Esophagus squamous epithelium (tissue), 5 donors: ENCODE measurements around the gene GPR137. TPM values are rescaled to one million over a fixed set of nuclear protein-coding genes. Genes with fewer than 3 reads are reported as not detected.

Experiments
- DNase-seq: peaks from one replicate; lab custom pipeline; 2025; lab: John Stamatoyannopoulos, UW
- H3K27ac ChIP-seq, 4 donors: fragments of 200-600 bp; sonication (generic); one replicate each; pipeline ENCODE4 v1.5.1; 2016 to 2019; ENCODE audit warnings: mild to moderate bottlenecking in 1 of 4
- H3K27me3 ChIP-seq, 4 donors: fragments of 200-600 bp; sonication (generic); 1 replicate in 3 of 4; 2 replicates in 1 of 4; pipeline versions ENCODE4 v1.5.1 to v1.6.0; 2017 to 2021; ENCODE audit warnings: antibody characterized with exemption in 1 of 4
- H3K36me3 ChIP-seq, 3 donors: fragments of 200-600 bp; sonication (generic); one replicate each; pipeline ENCODE4 v1.5.1; 2016 to 2019
- H3K4me1 ChIP-seq, 3 donors: fragments of 200-600 bp; sonication (generic); one replicate each; pipeline ENCODE4 v1.5.1; 2017 to 2019
- H3K4me3 ChIP-seq, 4 donors: fragments of 200-600 bp; sonication (generic); 1 replicate in 3 of 4; 2 replicates in 1 of 4; pipeline ENCODE4 v1.5.1; 2016 to 2019; ENCODE audit warnings: mild to moderate bottlenecking in 2 of 4, moderate library complexity in 1 of 4
- H3K9me3 ChIP-seq, 3 donors: fragments of 200-600 bp; sonication (generic); one replicate each; pipeline ENCODE4 v1.5.1; 2016 to 2019
- POLR2A ChIP-seq, 4 donors: fragments of 450-650 bp; IDR thresholded peaks; one replicate each; pipeline ENCODE4 v1.6.1; 2017; ENCODE audit warnings: antibody characterized with exemption in 4 of 4, mild to moderate bottlenecking in 4 of 4, moderate library complexity in 3 of 4
- WGBS, 2 donors: methylation state at CpG; one replicate each; pipeline ENCODE4 v1.1.5; 2018; 5-methylcytosine and 5-hydroxymethylcytosine counted together
- intact Hi-C: fragments of 100-400 bp; cut with DNase I; formaldehyde crosslinking; loops from one replicate; pipeline ENCODE4 v1.15.0; 2022
- total RNA-seq, 4 donors: library from RNA; depleted of rRNA; stranded (reverse); fragments of >200 nt; gene quantifications; one replicate each; pipeline ENCODE4 v1.1.0, GENCODE V29; 2016
- TF ChIP-seq, protein P1 (sequence below), 6 experiments: fragments of 450-650 bp in 4 of 6; fragments of 200-600 bp in 2 of 6; sonication (generic) in 2 of 6; IDR thresholded peaks; one replicate each; pipeline ENCODE4 v1.5.1; 2016 to 2019; ENCODE audit warnings: antibody characterized with exemption in 6 of 6, mild to moderate bottlenecking in 4 of 6, moderate library complexity in 4 of 6
- donor health status: DM: yes; HTN: yes; CAD: no.

Gene GPR137
- total RNA-seq, 4 donors from 2014 or later = 17.5 to 19.9 (median 19.2) TPM

GRCh38 chr11:64246871-64247728 is 38.5 kb upstream of the GPR137 start, which contains the start of gene PPP1R14B:
TSS of gene PPP1R14B (minus strand) at chr11:64246943. CDS start at chr11:64246673, 270 bp downstream.
- Histone ChIP-seq H3K9me3 (no peaks in the 10 kb centered on the region), H3K27ac (peak within 1 kb of the TSS; percentile 89 to 100 (median 92)), H3K27me3 (no peaks in the 10 kb centered on the region), H3K4me3 (peak within 1 kb of the TSS; percentile 46 to 88 (median 83)), H3K36me3 (peaks cover 0 to 26% (median 0%) of the 10 kb centered on the region in 3 donors), H3K4me1 (peaks cover 46 to 79% (median 58%) of the 10 kb centered on the region in 3 donors)
- TF ChIP-seq, protein P1, sequence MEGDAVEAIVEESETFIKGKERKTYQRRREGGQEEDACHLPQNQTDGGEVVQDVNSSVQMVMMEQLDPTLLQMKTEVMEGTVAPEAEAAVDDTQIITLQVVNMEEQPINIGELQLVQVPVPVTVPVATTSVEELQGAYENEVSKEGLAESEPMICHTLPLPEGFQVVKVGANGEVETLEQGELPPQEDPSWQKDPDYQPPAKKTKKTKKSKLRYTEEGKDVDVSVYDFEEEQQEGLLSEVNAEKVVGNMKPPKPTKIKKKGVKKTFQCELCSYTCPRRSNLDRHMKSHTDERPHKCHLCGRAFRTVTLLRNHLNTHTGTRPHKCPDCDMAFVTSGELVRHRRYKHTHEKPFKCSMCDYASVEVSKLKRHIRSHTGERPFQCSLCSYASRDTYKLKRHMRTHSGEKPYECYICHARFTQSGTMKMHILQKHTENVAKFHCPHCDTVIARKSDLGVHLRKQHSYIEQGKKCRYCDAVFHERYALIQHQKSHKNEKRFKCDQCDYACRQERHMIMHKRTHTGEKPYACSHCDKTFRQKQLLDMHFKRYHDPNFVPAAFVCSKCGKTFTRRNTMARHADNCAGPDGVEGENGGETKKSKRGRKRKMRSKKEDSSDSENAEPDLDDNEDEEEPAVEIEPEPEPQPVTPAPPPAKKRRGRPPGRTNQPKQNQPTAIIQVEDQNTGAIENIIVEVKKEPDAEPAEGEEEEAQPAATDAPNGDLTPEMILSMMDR (IDR thresholded peaks at IDR 0.05) = peak in 4 of 6 experiments; percentile 17 to 35 (median 28)
- TF ChIP-seq POLR2A (IDR thresholded peaks at IDR 0.05) = peak in 1 of 4 donors; percentile 51
- peak; percentile 43 for DNase-seq
- intact Hi-C loops = no loop called here
- WGBS, 2 donors = 0 to 1% methylated on average over 13 to 29 of the region's 74 CpGs

GRCh38 chr11:64247729-64248531 is 37.7 kb upstream of the GPR137 start:
- intact Hi-C loops = no loop called here
- WGBS, 2 donors = 31 to 33% methylated on average over 29 to 30 of the region's 31 CpGs
- TF ChIP-seq POLR2A (IDR thresholded peaks at IDR 0.05) = no peak
- TF ChIP-seq, protein P1 (IDR thresholded peaks at IDR 0.05) = no peak

DNA sequence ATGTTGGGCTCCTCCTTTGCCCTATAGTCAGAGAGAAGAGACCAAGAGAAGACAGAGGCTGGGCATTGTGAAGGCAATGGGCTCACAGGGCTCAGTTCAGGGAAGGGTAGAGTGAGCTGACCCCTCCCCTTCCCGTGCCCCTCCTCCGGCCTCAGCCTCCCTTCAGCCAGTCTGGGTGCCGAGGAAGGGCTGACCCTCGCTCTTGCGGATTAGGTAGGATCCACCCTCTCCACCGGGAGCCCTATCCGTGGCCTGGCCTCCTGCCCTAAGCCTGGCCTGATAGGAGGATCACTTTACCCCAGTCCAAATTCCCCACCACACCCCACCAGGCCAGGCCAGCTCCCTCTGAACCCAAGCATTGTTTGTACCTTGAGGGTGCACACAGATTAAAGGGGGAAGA is 37.1 kb upstream of the GPR137 start:
- TF ChIP-seq, protein P1 (IDR thresholded peaks at IDR 0.05) = no peak
- Histone ChIP-seq H3K4me1 (peaks cover 46 to 79% (median 59%) of the 10 kb centered on the region in 3 donors), H3K9me3 (no peaks in the 10 kb centered on the region), H3K27me3 (no peaks in the 10 kb centered on the region), H3K27ac (no peak overlapping the region), H3K36me3 (peaks cover 0 to 15% (median 0%) of the 10 kb centered on the region in 3 donors), H3K4me3 (no peak overlapping the region)
- intact Hi-C loops = no loop called here
- no peak for DNase-seq
- 79% methylated on average over 6 of the region's 7 CpGs; no CpG with 5 or more reads in 1 of the 2 donors for WGBS, 2 donors

More at GRCh38 chr11:64247729-64248531, 37.7 kb upstream of the GPR137 start:
- Histone ChIP-seq H3K27ac (peak overlapping the region; percentile 89 to 96 (median 92)), H3K9me3 (no peaks in the 10 kb centered on the region), H3K4me1 (peaks cover 46 to 79% (median 58%) of the 10 kb centered on the region in 3 donors), H3K27me3 (no peaks in the 10 kb centered on the region), H3K4me3 (peak overlapping the region; percentile 44 to 88 (median 83)), H3K36me3 (peaks cover 0 to 21% (median 0%) of the 10 kb centered on the region in 3 donors)
- DNase-seq = no peak

DNA sequence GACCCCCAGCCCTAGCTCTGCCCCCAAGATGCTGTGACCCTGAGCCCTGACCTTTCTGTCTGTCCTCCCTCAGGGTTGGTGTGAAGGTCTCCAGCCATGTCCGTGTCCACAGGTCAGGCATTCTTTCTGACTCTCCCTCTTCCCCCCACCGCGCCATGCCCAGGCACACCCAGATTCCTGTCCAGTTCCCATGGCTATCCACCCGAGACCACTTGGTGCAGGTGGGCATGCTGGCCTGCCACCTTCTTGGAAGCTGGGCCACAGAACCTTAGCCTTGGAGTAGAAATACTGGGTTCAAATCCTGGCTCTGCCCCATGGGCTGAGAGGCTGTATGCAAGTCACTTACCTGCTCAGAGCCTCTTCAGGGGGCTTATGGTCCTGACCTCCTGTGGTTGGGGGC is 36.6 kb upstream of the GPR137 start:
- Histone ChIP-seq H3K27ac (no peak overlapping the region), H3K4me3 (no peak overlapping the region), H3K9me3 (no peaks in the 10 kb centered on the region), H3K4me1 (peaks cover 44 to 79% (median 60%) of the 10 kb centered on the region in 3 donors), H3K36me3 (peaks cover 0 to 13% (median 0%) of the 10 kb centered on the region in 3 donors), H3K27me3 (no peaks in the 10 kb centered on the region)
- 92 to 100% methylated on average over 4 of the region's 4 CpGs for WGBS, 2 donors
- DNase-seq = no peak
- TF ChIP-seq POLR2A (IDR thresholded peaks at IDR 0.05) = no peak
- TF ChIP-seq, protein P1 (IDR thresholded peaks at IDR 0.05) = no peak
- intact Hi-C loops = no loop called here
